Medulla oblongata (tissue), 1 donor: ENCODE data around the gene ITPKC.

Source experiments
- DNase-seq: peaks from one replicate; pipeline ENCODE4 v3.0.0-alpha.2; 2015; ENCODE audit errors: extremely low spot score

The ITPKC gene

DNA sequence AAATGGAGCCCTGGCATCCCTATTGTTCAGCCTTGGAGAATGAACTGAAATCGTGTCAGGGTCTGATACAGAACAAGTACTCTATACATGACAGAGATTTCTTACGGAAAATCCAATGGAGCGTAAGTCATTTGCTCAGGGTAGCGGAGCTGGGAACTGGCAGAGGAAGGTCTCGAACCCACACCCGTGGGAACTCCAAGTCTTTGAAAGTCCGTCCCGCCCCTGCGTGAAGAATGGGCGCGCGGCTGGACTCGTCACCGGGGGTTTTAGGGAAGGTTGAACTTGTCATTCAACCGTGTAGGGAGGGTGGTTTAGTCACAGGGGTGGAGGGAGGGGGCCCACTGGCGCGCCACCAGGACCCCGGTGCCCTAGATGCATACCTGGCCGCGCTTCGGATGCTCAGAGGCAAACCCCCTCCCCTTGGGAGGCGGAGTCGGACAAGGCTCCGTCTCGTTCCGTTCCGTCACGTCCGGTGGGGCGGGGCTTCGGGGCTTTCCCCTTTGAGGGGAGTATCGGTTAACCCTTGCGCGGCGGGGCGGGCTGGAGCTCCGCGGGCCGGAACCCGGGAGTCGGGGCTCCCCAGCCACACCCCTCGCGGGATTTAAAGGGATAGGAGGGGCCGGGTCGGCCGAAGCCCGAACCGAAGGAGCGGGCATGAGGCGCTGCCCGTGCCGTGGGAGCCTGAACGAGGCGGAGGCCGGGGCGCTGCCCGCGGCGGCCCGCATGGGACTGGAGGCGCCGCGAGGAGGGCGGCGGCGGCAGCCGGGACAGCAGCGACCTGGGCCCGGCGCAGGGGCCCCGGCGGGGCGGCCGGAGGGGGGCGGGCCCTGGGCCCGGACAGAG lies at the start of gene ITPKC, which contains the start of gene COQ8B:
TSS of gene ITPKC (plus strand) at position 631 of the 843 bp plus-strand sequence. CDS start at position 655, 24 bp downstream.
TSS of gene COQ8B (minus strand) at position 405 of the 843 bp plus-strand sequence. CDS start 2,254 bp downstream, outside the sequence.
- peak; percentile 99 for DNase-seq

GRCh38 chr19:40667602-40668001 lies 49.3 kb upstream of the ITPKC start:
- no peak for DNase-seq

GRCh38 chr19:40668991-40669614 lies 47.8 kb upstream of the ITPKC start:
- no peak for DNase-seq

DNA sequence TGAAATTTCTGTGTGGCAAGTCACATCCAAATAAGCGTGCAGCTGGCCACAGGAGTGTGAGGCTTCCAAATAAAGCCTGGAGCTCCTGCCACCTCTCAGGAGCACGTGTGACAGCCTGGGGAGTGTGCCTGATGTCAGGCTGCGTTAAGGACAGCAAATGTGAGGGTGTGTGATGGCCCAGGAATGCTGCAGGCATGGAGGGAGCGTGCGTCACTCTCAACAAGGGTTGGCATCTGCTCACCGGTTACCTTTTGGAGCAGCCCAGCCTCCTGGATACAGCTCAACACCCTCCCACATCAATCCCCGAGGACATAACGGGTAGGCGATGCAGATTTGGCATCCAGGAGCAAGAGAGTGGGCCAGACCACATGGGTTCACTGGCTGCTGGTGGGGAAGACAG lies 45.5 kb upstream of the ITPKC start:
- no peak for DNase-seq

DNA sequence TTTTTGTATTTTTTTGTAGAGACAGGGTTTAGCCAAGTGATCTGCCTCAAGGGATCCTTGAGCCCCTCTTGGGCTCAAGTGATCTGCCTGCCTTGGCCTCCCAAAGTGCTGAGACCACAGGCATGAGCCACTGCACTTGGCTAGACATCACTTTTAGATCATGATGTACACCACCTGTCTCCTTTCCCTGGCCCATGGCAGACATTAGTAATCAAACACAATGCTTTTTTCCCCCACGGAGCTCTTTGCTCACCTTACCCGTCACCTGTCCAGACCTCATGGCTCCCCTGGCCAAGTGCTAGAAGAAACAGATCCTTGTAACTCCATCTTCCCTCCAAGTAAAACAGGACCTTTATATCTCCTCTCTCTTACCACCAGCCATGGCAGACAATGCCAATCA lies 44.9 kb upstream of the ITPKC start:
- no peak for DNase-seq

DNA sequence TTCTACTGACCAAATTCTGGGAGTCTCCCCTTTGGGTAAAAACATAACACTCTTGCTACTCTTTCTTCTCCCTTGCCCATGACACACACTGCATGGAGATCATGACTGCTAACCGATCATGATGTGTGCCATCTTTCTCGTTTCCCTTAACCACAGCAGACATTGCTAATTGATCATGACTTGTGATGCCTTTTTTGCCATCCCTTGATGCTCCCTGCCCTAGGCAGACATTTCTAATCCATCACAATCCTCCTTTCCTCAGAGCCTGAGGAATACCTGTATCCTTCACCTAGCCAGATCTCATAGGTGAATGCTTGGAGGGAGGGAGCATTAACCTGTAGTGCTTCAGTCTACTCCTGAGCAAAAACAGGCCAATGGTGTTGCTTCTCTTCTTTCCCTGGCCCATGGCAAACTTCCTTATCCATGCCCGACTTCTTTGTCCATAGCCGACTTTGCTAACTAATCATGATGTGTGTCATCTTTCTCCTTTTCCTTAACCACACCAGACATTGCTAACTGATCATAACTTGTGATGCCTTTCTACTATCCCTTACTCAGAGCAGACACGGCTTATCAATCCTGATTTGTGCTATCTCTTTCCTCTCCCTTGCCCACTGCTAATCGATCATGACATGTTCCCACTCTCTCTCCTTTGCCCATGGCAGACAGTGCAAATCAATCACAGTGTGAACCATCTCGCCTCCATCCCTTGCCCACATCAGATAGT lies 44.2 kb upstream of the ITPKC start:
- DNase-seq: no peak

- no peak for DNase-seq
Measured at GRCh38 chr19:40673397-40673796, 43.5 kb upstream of the ITPKC start.

GRCh38 chr19:40674291-40674690 lies 42.6 kb upstream of the ITPKC start:
- DNase-seq: no peak

DNA sequence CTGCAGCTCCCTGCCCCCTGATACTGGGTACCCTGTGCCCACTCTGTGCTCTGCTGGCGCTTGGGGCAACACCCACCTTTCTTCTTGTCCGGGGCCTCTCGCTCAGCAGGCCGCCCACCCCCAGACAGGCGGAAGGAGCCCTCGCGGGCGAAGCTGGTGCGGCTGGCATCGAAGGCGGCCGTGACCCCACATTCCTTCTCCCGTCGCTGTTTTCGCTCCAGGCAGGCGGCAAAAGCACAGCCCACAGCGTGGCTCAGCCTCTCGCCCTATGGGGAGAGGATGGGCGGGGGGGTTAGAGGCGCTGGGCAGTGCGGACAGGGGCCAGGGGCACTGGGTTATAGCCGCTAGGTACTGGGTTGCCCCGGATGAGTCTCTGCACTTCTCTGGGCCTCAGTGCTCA lies 39.8 kb upstream of the ITPKC start:
- no peak for DNase-seq

DNA sequence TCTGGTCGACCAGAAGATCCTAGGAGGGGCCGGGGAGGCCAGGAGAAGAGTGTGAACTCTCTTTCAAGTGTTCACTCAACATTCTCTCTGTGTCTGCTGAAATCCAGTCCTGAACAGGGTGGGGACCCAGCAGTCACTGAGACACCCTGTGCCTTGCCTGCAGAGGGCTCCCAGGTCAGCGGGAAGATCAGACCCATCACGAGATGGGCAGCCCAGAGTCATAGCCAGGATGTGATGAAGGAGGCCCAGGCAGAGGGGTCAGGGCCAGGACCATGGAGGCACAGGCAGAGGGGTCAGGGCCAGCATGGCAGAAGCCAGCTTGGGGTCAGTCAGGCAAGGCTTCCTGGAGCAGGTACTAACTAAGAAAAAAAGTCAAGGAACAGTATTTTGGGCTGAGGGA lies 35.9 kb upstream of the ITPKC start:
- DNase-seq: no peak

DNA sequence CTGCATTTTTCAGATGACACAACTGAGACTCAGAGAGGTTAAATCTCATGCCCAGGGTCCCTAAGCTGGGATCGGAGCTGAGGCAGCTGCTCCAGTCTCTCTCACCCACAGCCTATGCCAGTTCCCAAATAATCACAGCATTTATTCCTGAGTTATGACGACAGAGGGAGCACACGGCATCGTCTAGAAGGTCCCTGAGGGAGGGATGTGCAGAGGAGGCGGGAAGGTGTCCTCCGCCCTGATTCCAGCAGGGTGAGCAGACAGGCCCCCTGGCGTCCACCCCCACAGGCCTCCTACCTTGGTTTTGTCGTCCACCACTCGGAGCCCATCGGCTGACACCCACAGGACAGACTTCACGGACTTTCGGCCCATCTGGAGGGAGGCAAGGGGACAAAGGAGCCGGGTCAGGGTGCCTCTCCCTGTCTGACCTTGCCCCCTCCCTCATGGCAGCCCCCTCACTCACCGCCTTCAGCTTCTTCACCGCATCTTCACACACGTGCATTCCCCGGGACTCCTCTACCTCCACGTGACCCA lies 34.4 kb upstream of the ITPKC start:
- DNase-seq: no peak

DNA sequence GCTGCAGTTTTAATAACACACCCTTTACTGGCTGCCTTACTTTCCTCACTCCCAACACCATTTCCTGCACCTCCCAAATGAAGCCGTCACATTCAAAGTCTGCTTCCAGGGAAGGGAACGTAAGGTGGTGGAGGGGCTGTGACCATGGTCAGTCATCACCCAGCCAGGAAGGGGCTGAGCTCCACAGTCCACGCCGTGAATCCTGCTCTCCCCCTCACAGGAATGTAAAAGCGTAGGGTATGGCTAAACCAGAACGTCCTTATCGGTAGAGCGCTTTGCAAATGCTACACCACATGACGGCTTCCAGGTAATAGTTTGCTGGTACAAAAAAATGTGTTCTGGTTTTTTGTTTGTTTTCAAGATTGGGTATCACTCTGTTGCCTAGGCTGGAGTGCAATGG lies 33.5 kb upstream of the ITPKC start:
- no peak for DNase-seq

DNA sequence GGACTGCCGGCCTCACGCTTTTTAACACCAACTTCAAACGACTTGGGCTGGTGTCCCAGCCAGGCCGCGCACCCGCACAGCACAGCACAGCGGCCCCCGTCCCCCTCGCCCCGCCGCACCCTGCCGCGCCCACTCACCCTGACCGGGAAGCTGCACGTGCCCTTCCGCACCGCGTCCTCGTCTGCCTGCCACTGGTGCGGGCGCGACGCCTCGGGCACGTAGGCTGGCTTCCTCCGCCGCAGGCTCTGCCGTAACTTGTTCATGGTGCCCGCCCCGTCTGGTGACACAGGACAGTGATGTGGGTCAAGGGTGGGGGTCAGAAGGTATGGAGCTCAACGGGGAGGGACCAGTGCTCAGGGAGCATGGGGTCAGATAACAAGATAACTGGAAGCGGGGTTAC lies 32.6 kb upstream of the ITPKC start:
- DNase-seq: no peak

DNA sequence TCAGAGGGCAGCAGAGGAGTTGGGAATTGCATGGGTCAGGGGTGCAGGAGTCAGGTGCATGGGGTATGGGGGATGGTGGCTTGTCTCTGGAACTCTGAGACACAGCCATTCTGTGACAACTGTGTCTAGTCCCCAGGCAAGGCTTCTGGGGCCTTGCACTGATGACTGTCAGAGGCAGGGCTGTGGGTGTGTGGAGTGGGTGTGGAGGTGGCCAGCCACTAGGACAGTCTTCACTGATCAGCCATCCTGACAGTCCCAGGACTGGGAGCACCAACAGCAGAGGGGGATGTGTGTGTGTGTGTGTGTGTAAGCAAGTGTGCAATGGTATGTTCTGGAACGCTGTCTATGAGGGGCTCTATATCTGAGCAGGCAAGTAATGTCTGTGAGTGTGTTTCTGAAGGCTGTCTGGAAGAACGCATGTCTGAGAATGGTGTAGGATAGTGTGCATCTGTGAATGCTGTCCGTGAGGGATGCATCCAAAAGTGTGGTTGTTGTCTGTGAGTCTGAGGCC lies 31.8 kb upstream of the ITPKC start:
- no peak for DNase-seq

DNA sequence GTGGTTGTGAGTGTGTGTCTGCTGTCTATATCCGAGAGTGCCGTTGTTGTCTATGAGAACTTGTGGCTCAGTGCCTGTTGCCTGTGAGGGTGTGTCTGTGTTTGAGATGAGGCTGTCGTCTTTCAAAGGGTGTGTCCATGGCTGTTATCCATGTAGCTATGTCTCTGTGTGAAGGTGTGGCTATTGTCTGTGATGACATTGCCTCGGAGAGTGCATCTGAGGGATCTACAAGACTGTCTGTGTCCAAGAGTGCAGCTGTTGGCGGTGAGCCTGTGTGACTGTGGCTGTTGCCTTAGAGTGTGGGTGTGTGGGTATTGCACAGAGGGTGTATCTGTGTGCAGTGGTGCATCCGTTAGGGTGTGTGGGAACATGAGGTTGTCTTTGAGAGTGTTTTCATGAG lies 31.3 kb upstream of the ITPKC start:
- no peak for DNase-seq

DNA sequence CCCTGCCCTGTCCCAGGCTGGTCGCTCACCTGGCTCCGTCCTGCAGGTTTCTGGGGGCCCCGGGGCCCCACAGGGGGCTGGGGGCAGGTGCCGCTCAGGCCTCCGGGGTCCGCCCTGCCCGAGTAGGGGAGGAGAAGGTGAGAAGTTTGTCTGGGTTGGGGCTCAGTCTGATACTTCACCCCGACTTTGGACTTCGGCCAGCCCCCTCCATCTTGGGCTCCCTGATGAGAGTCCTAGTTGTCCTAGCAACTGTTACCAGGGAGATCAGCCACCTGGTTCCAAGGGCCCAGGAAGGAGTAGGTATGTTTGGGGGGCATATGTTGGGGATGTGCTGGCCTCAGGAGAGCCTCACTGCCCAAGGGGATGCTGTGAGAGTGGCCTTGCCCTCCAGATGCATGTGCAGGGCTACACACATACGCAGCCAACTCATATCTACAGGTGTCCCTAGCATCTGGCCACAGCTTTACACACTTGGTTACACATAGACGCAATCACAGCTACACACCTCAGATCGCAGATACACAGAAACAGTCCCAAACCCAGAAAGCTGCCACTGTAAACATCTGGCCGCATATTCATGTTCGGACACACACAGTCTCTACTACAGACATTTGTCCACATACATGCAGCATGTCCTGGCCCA lies 29.9 kb upstream of the ITPKC start:
- no peak for DNase-seq

DNA sequence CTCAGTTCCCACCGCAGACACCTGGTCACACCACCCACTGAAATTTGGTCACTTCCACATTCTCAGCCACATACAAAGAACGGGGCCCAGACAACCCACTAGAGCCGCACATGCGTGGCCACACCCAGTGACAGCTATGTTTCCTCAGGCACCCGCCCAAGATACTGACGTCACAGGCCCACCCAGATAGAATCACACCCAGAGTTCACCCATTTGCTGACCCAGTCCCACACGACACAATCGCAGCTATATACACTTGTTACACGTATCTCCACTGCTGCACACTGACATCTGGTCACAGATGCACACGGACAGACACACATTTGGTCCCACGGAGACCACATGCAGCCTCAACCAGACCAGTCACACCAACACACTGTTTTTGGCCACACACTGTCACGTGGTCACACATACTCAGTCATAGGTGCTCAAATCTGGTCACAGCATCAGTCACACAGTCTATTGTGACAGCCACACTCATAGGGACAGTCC lies 29.3 kb upstream of the ITPKC start:
- no peak for DNase-seq

DNA sequence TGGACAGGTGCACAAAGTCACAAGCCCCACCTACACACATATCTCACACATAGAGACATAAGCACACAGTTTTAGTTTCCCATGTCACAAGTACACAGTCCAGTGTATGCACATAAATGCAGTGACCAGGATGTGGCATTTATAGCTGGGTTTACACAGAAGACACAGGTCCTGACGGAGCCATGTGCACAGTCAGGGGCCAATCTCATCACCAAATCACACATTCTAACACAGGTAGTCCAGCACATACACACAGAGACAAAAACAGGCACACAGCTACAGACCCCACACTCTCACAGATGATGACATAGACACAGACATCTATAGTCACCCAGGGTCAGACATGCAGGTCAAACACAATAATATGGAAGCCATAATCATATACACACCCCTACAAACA lies 28.6 kb upstream of the ITPKC start:
- DNase-seq: no peak

- no peak for DNase-seq
Measured at GRCh38 chr19:40688987-40689338, 27.9 kb upstream of the ITPKC start.

GRCh38 chr19:40689339-40690049 lies 27.4 kb upstream of the ITPKC start:
- no peak for DNase-seq
